Esophagus mucosa (tissue), 1 donor: ENCODE measurements around the gene DELE1. TPM values are rescaled to one million over a fixed set of nuclear protein-coding genes. Genes with fewer than 3 reads are reported as not detected.

Experiments
- total RNA-seq: library from RNA; stranded (reverse); gene quantifications from one replicate; pipeline ENCODE4 v1.2.4, GENCODE V29; 2023
- donor health status: DM: yes; HTN: yes; CAD: no.

The DELE1 gene
- total RNA-seq, 1 donor from 2014 or later = 33.5 TPM

Other genes starting within 250 kb of the DELE1 start
- 3.3 TPM for gene ARAP3, start 241.6 kb upstream of the DELE1 start, total RNA-seq
- 62.7 TPM for gene PCDH1, start 45.5 kb upstream of the DELE1 start, total RNA-seq
- 0.40 TPM for gene PCDH12, start 34.3 kb downstream of the DELE1 start, total RNA-seq
- gene RNF14, start 45.2 kb downstream of the DELE1 start, total RNA-seq = 30.3 TPM
- gene GNPDA1, start 89.2 kb downstream of the DELE1 start, total RNA-seq = 12.9 TPM
- 30.7 TPM for gene NDFIP1, start 184.9 kb downstream of the DELE1 start, total RNA-seq